Panc1 (cell line): Measurements from ENCODE around the gene SLC39A8. TPM values are rescaled to one million over a fixed set of nuclear protein-coding genes. Genes with fewer than 3 reads are reported as not detected.

Experiments used
- ATAC-seq: fragments of 200-7000 bp; cut with Tn5 transposase; 2 replicates; pipeline ENCODE4 v1.9.1; 2020; ENCODE audit warnings: mild to moderate bottlenecking, moderate library complexity
- BruUV-seq: library from RNA; stranded (reverse); fragments of 400-500 nt; replicated peaks from 2 replicates; lab custom pipeline; 2021; lab: Mats Ljungman, UMichigan
- CTCF ChIA-PET: fragments of 300-600 bp; sonication (Branson Sonifier 250); formaldehyde crosslinking; loops from one replicate; lab custom pipeline; 2022; ENCODE audit warnings: antibody characterized with exemption; lab: Charles Lee
- POLR2A ChIA-PET: fragments of 300-600 bp; sonication (Branson Sonifier 250); formaldehyde crosslinking; loops from one replicate; lab custom pipeline; 2022; ENCODE audit warnings: antibody characterized with exemption; lab: Charles Lee
- DNase-seq: peaks from one replicate; pipeline ENCODE4 v3.0.0-alpha.2; 2010; ENCODE audit warnings: low read depth, low spot score
- H3K27ac ChIP-seq: 2 replicates; pipeline ENCODE4 v1.5.1; 2011; ENCODE audit warnings: mild to moderate bottlenecking, low read length, inconsistent platforms
- H3K27me3 ChIP-seq: fragments of 200-500 bp; sonication (Bioruptor generic); 2 replicates; pipeline ENCODE4 v1.6.0; 2014; ENCODE audit warnings: low read length, inconsistent platforms; ENCODE audit not compliant: control insufficient read depth, insufficient read depth
- H3K36me3 ChIP-seq: fragments of 200-500 bp; sonication (Bioruptor generic); 2 replicates; pipeline ENCODE4 v1.5.1; 2014; ENCODE audit warnings: inconsistent platforms, mild to moderate bottlenecking, low read length, moderate library complexity; ENCODE audit not compliant: control insufficient read depth, insufficient read depth
- H3K4me1 ChIP-seq: 2 replicates; pipeline ENCODE4 v1.5.1; 2011; ENCODE audit warnings: inconsistent platforms, mild to moderate bottlenecking, low read length, moderate library complexity; ENCODE audit not compliant: control insufficient read depth, insufficient read depth
- H3K4me3 ChIP-seq, 2 experiments: 2 replicates each; pipeline ENCODE4 v1.5.1; 2011 to 2012; ENCODE audit warnings: low read depth in 2 of 2, low read length in 2 of 2, mild to moderate bottlenecking in 2 of 2, inconsistent platforms in 1 of 2, moderate library complexity in 1 of 2
- H3K9me3 ChIP-seq: fragments of 200-500 bp; sonication (Bioruptor generic); 2 replicates; pipeline ENCODE4 v1.5.1; 2014; ENCODE audit warnings: low read depth, mild to moderate bottlenecking, inconsistent platforms, low read length, moderate library complexity; ENCODE audit not compliant: control insufficient read depth, insufficient read depth
- CTCF ChIP-seq: fragments of 450-650 bp; IDR thresholded peaks from 2 replicates; pipeline ENCODE4 v1.5.1; 2017; ENCODE audit warnings: mild to moderate bottlenecking
- POLR2AphosphoS5 ChIP-seq: IDR thresholded peaks from 2 replicates; pipeline ENCODE4 v1.6.1; 2012; ENCODE audit warnings: mild to moderate bottlenecking, low read depth, low read length, moderate library complexity
- REST ChIP-seq, 2 experiments: IDR thresholded peaks; 2 replicates each; pipeline ENCODE4 v1.6.1; 2011 to 2012; ENCODE audit warnings: low read depth in 2 of 2, control low read depth in 1 of 2, low read length in 1 of 2, mild to moderate bottlenecking in 1 of 2, moderate library complexity in 1 of 2; ENCODE audit not compliant: insufficient read depth in 1 of 2
- SIN3A ChIP-seq: IDR thresholded peaks from 2 replicates; pipeline ENCODE4 v1.6.1; 2012; ENCODE audit warnings: low read depth, mild to moderate bottlenecking, low read length, moderate library complexity, borderline replicate concordance; ENCODE audit not compliant: insufficient read depth
- TCF7L2 ChIP-seq: IDR thresholded peaks from 2 replicates; pipeline ENCODE4 v1.6.1; 2011; ENCODE audit warnings: mild to moderate bottlenecking, low read depth, low read length, inconsistent platforms
- in situ Hi-C: cut with HindIII; loops from 2 replicates; pipeline ENCODE4 v1.10.0; 2016; ENCODE audit warnings: low sequenced_read_pairs, low pct_unique_long_range_greater_than_20kb
- intact Hi-C: fragments of 100-400 bp; cut with micrococcal nuclease; formaldehyde crosslinking; loops from one replicate; pipeline ENCODE4 v1.10.0; 2022; ENCODE audit not compliant: unreplicated experiment
- total RNA-seq: library from RNA; stranded (reverse); gene quantifications from one replicate; pipeline ENCODE4 v1.2.1, GENCODE V29; 2021; ENCODE audit not compliant: unreplicated experiment

SLC39A8 gene
- total RNA-seq, 1 experiment from 2014 or later, result 1.4 TPM

- CTCF ChIA-PET, result no interaction called here
- Histone ChIP-seq H3K27me3 (no peaks in the 10 kb centered on the region), H3K9me3 (no peaks in the 10 kb centered on the region), H3K4me1 (no peaks in the 10 kb centered on the region), H3K36me3 (no peaks in the 10 kb centered on the region), H3K4me3 (no peak overlapping the region), H3K27ac (no peak overlapping the region)
- POLR2A ChIA-PET, result no interaction called here
- intact Hi-C loops (no loop called here), in situ Hi-C loops (no loop called here)
- no peak for TF ChIP-seq POLR2AphosphoS5
- TF ChIP-seq TCF7L2, result no peak
- TF ChIP-seq SIN3A, result no peak
- no peak for TF ChIP-seq REST (IDR thresholded peaks at IDR 0.05; ENCODE audit: insufficient read depth in 1 of 2, low read depth in 2 of 2, low read length in 1 of 2)
- TF ChIP-seq CTCF, result no peak
- ATAC-seq (no peak), DNase-seq (no peak)
- BruUV-seq, result no TSS peak
Observed at GRCh38 chr4:102234243-102234838, 110.9 kb downstream of the SLC39A8 start.

GRCh38 chr4:102230194-102230593, 115.1 kb downstream of the SLC39A8 start:
- intact Hi-C loops, result no loop called here
- CTCF ChIA-PET, result no interaction called here
- Histone ChIP-seq H3K27ac (no peak overlapping the region), H3K4me3 (no peak overlapping the region), H3K9me3 (no peaks in the 10 kb centered on the region), H3K27me3 (no peaks in the 10 kb centered on the region), H3K36me3 (no peaks in the 10 kb centered on the region), H3K4me1 (no peaks in the 10 kb centered on the region)
- no TSS peak for BruUV-seq
- no peak for ATAC-seq
- POLR2A ChIA-PET, result no interaction called here
- no peak for DNase-seq
- in situ Hi-C loops, result no loop called here
- no peak for TF ChIP-seq TCF7L2
- TF ChIP-seq CTCF, result no peak
- no peak for TF ChIP-seq REST (IDR thresholded peaks at IDR 0.05; ENCODE audit: insufficient read depth in 1 of 2, low read depth in 2 of 2, low read length in 1 of 2)
- TF ChIP-seq SIN3A, result no peak
